ENCODE measurements around the gene RBL2. TPM values are rescaled to one million over a fixed set of nuclear protein-coding genes. Genes with fewer than 3 reads are reported as not detected.
"Not testable (repeated sequence)": the region's sequence is repeated elsewhere in the genome, so short reads cannot be mapped to it uniquely, and the experiment has no call there.

RBL2 gene
- 100 to 1,000 TPM in 1 of 4 donors, 10 to 100 TPM in 3; 27.7 to 115 (median 64.0) TPM for total RNA-seq

- DNase-seq = peak; percentile 89
- peak within 1 kb of the TSS; percentile 73 to 98 (median 88) for H3K4me3 ChIP-seq
- H3K27me3 ChIP-seq = no peaks in the 10 kb centered on the region
- in situ Hi-C loops (cut with MboI; ENCODE audit: low pct_ligation_motif_present in 1 of 4, low pct_unique_long_range_greater_than_20kb in 1 of 4, low sequenced_read_pairs in 3 of 4) (no loop called here), intact Hi-C loops (cut with DNase I; ENCODE audit: low total_unique reads) (no loop called here)
- TF ChIP-seq CTCF (IDR thresholded peaks at IDR 0.05) (no peak), POLR2AphosphoS5 (IDR thresholded peaks at IDR 0.05) (peak; percentile 82 to 87 (median 84)), POLR2A (IDR thresholded peaks at IDR 0.05) (peak; percentile 66), EP300 (IDR thresholded peaks at IDR 0.05; ENCODE audit: low read depth) (no peak)
- no peaks in the 10 kb centered on the region for H3K36me3 ChIP-seq
- peak within 1 kb of the TSS; percentile 94 to 99 (median 97) for H3K27ac ChIP-seq
- 0% methylated on average over 3 to 88 of the region's 89 CpGs for WGBS, 2 donors (ENCODE audit: low coverage in 1 of 2)
- H3K4me1 ChIP-seq = peaks cover 7 to 23% (median 12%) of the 10 kb centered on the region in 4 donors
- no peaks in the 10 kb centered on the region for H3K9me3 ChIP-seq
Measured at GRCh38 chr16:53434377-53435065, at the start of gene RBL2. TSS of gene RBL2 (plus strand) at chr16:53434471. CDS start at chr16:53434557, 86 bp downstream.

GRCh38 chr16:53384610-53385009 is 49.7 kb upstream of the RBL2 start:
- H3K27me3 ChIP-seq; H3K4me3 ChIP-seq; DNase-seq; H3K4me1 ChIP-seq; H3K27ac ChIP-seq; H3K36me3 ChIP-seq; in situ Hi-C loops (cut with MboI; ENCODE audit: low pct_ligation_motif_present in 1 of 4, low pct_unique_long_range_greater_than_20kb in 1 of 4, low sequenced_read_pairs in 3 of 4); intact Hi-C loops (cut with DNase I; ENCODE audit: low total_unique reads): not testable (repeated sequence)
- H3K9me3 ChIP-seq = peaks cover 6 to 14% of the 10 kb centered on the region in 2 donors
- WGBS, 2 donors (ENCODE audit: low coverage in 1 of 2) = 80 to 89% methylated on average over 4 to 8 of the region's 8 CpGs

- no peak overlapping the region for H3K27ac ChIP-seq
- in situ Hi-C loops (cut with MboI; ENCODE audit: low pct_ligation_motif_present in 1 of 4, low pct_unique_long_range_greater_than_20kb in 1 of 4, low sequenced_read_pairs in 3 of 4) (no loop called here), intact Hi-C loops (cut with DNase I; ENCODE audit: low total_unique reads) (no loop called here)
- no peak for DNase-seq
- no peaks in the 10 kb centered on the region for H3K9me3 ChIP-seq
- no peak overlapping the region for H3K4me3 ChIP-seq
- H3K4me1 ChIP-seq = no peaks in the 10 kb centered on the region
- WGBS, 2 donors (ENCODE audit: low coverage in 1 of 2) = 48 to 50% methylated on average over 2 of the region's 2 CpGs
- TF ChIP-seq POLR2AphosphoS5 (IDR thresholded peaks at IDR 0.05) = no peak
- TF ChIP-seq CTCF (IDR thresholded peaks at IDR 0.05) = no peak
- TF ChIP-seq EP300 (IDR thresholded peaks at IDR 0.05; ENCODE audit: low read depth) = no peak
- no peak for TF ChIP-seq POLR2A (IDR thresholded peaks at IDR 0.05)
- no peaks in the 10 kb centered on the region for H3K36me3 ChIP-seq
- no peaks in the 10 kb centered on the region for H3K27me3 ChIP-seq
Measured at GRCh38 chr16:53404959-53405358, 29.3 kb upstream of the RBL2 start.

- H3K4me3 ChIP-seq = no peak overlapping the region
- H3K27me3 ChIP-seq = no peaks in the 10 kb centered on the region
- in situ Hi-C loops (cut with MboI; ENCODE audit: low pct_ligation_motif_present in 1 of 4, low pct_unique_long_range_greater_than_20kb in 1 of 4, low sequenced_read_pairs in 3 of 4) = no loop called here
- H3K27ac ChIP-seq = no peak overlapping the region
- no peaks in the 10 kb centered on the region for H3K36me3 ChIP-seq
- no peaks in the 10 kb centered on the region for H3K4me1 ChIP-seq
- H3K9me3 ChIP-seq = no peaks in the 10 kb centered on the region
- 91% methylated on average over 18 of the region's 18 CpGs; no CpG with 5 or more reads in 1 of the 2 donors for WGBS, 2 donors (ENCODE audit: low coverage in 1 of 2)
- no peak for DNase-seq
- intact Hi-C loops (cut with DNase I; ENCODE audit: low total_unique reads) = no loop called here
- TF ChIP-seq EP300 (IDR thresholded peaks at IDR 0.05; ENCODE audit: low read depth) = no peak
- TF ChIP-seq CTCF (IDR thresholded peaks at IDR 0.05) = no peak
- no peak for TF ChIP-seq POLR2A (IDR thresholded peaks at IDR 0.05)
- TF ChIP-seq POLR2AphosphoS5 (IDR thresholded peaks at IDR 0.05) = no peak
Measured at GRCh38 chr16:53412549-53412948, 21.7 kb upstream of the RBL2 start.
